Left cardiac atrium (tissue), 4 donors: ENCODE measurements around the gene LRRC10B. TPM values are rescaled to one million over a fixed set of nuclear protein-coding genes. Genes with fewer than 3 reads are reported as not detected.

Experiments
- ATAC-seq, 2 donors: fragments of 200-7000 bp; cut with Tn5 transposase; one replicate each; pipeline ENCODE4 v1.9.1; 2020; ENCODE audit warnings: mild to moderate bottlenecking in 2 of 2, moderate library complexity in 2 of 2
- DNase-seq: peaks from one replicate; pipeline ENCODE4 v3.0.0-alpha.2; 2020
- intact Hi-C, 2 donors: fragments of 100-400 bp; cut with DNase I; formaldehyde crosslinking; loops; one replicate each; pipeline versions ENCODE4 v1.14.1 to v1.15.1; 2022 to 2023
- microRNA-seq, 2 donors: library from miRNA; unstranded; fragments of <30 nt; microRNA quantifications; one replicate each; pipeline ENCODE4 v1.2.0, GENCODE V29; 2020
- total RNA-seq, 2 donors: library from RNA; stranded (reverse); fragmentation: NEBNext Ultra II Directional; extraction: Animal tissue kit (Norgen Biotek cat#: 25700); gene quantifications; one replicate each; pipeline ENCODE4 v1.2.1, GENCODE V29; 2021
- donor health status: DM: no; HTN: yes; CAD: no.
- donor health status: DM: no; HTN: yes; CAD: no; lungs with severe emphysema.
- donor health status: DM: yes; HTN: yes; CAD: no.
- donor health status: Dilated cardiomyopathy.

Gene LRRC10B
- total RNA-seq, 2 donors from 2014 or later: 0.74 to 1.1 TPM

- intact Hi-C loops: no loop called here
- DNase-seq: no peak
- ATAC-seq: no peak
Measured at GRCh38 chr11:61554172-61554988, 45.8 kb downstream of the LRRC10B start.

- ATAC-seq (no peak), DNase-seq (no peak)
- intact Hi-C loops: no loop called here
Measured at GRCh38 chr11:61555051-61555969, 46.8 kb downstream of the LRRC10B start.

GRCh38 chr11:61555978-61556377, 47.4 kb downstream of the LRRC10B start:
- no peak for DNase-seq

GRCh38 chr11:61556621-61557020, 48.1 kb downstream of the LRRC10B start:
- intact Hi-C loops: no loop called here
- ATAC-seq: no peak
- DNase-seq: no peak

More at GRCh38 chr11:61555978-61556377, 47.4 kb downstream of the LRRC10B start:
- intact Hi-C loops: no loop called here
- ATAC-seq: no peak

Small RNA genes within 50 kb of the gene (microRNA-seq; reads per million reads assigned to microRNA genes)
- 0 to 0.54 reads per million in 2 donors for gene MIR4488

Other genes with a start within 250 kb of the LRRC10B start
- gene VWCE, start 213.4 kb upstream of the LRRC10B start, total RNA-seq: 1 to 10 TPM; 1.1 to 2.3 TPM
- 100 to 1,000 TPM; 107 to 136 TPM for gene DDB1, start 175.6 kb upstream of the LRRC10B start, total RNA-seq
- gene TKFC, start 175.5 kb upstream of the LRRC10B start, total RNA-seq: 10 to 100 TPM; 16.1 to 18.0 TPM
- gene CYB561A3, start 146.9 kb upstream of the LRRC10B start, total RNA-seq: 10 to 100 TPM; 15.7 to 17.0 TPM
- gene TMEM138, start 146.4 kb upstream of the LRRC10B start, total RNA-seq: 10 to 100 TPM; 24.4 to 32.6 TPM
- 1 to 10 TPM; 7.1 to 7.6 TPM for gene TMEM216, start 116.2 kb upstream of the LRRC10B start, total RNA-seq
- 10 to 100 TPM; 33.3 to 47.2 TPM for gene CPSF7, start 78.8 kb upstream of the LRRC10B start, total RNA-seq
- 10 to 100 TPM; 30.5 to 36.8 TPM for gene SDHAF2, start 78.6 kb upstream of the LRRC10B start, total RNA-seq
- gene SYT7, start 72.3 kb downstream of the LRRC10B start, total RNA-seq: 10 to 100 TPM; 36.7 to 39.7 TPM
- 1 to 10 TPM; 4.1 to 5.0 TPM for gene DAGLA, start 171.6 kb downstream of the LRRC10B start, total RNA-seq
- gene MYRF, start 243.9 kb downstream of the LRRC10B start, total RNA-seq: 1 to 10 TPM; 4.0 to 5.0 TPM